GM19438 (cell line): ENCODE data around the gene ETNK2.
"Not testable (repeated sequence)": the region's sequence is repeated elsewhere in the genome, so short reads cannot be mapped to it uniquely, and the experiment has no call there.

Source experiments
- ATAC-seq: cut with Tn5 transposase; IDR thresholded peaks from one replicate; pipeline ENCODE4 v1.9.1; 2021; ENCODE audit warnings: low read depth; ENCODE audit not compliant: unreplicated experiment

The ETNK2 gene

GRCh38 chr1:204102739-204103430 is 49.0 kb downstream of the ETNK2 start:
- ATAC-seq = no peak

- ATAC-seq = no peak
These were observed 49.7 kb downstream of the ETNK2 start for GRCh38 chr1:204102029-204102611.

- not testable (repeated sequence) for ATAC-seq
These were observed 52.1 kb downstream of the ETNK2 start for GRCh38 chr1:204099754-204100153.

GRCh38 chr1:204098683-204099082 is 53.2 kb downstream of the ETNK2 start:
- ATAC-seq = no peak

GRCh38 chr1:204096931-204097330 is 54.9 kb downstream of the ETNK2 start:
- ATAC-seq = no peak

GRCh38 chr1:204094856-204095634 is 56.8 kb downstream of the ETNK2 start:
- no peak for ATAC-seq

GRCh38 chr1:204094313-204094729 is 57.5 kb downstream of the ETNK2 start:
- no peak for ATAC-seq

- no peak for ATAC-seq
These were observed 58.1 kb downstream of the ETNK2 start for GRCh38 chr1:204093781-204094180.

- no peak for ATAC-seq
These were observed 58.5 kb downstream of the ETNK2 start for GRCh38 chr1:204093421-204093717.

GRCh38 chr1:204092632-204093420 is 59.0 kb downstream of the ETNK2 start:
- no peak for ATAC-seq

GRCh38 chr1:204091787-204092312 is 60.0 kb downstream of the ETNK2 start:
- no peak for ATAC-seq

GRCh38 chr1:204091066-204091465 is 60.8 kb downstream of the ETNK2 start:
- no peak for ATAC-seq

GRCh38 chr1:204090132-204090531 is 61.7 kb downstream of the ETNK2 start:
- ATAC-seq = not testable (repeated sequence)

GRCh38 chr1:204089044-204089751 is 62.6 kb downstream of the ETNK2 start:
- no peak for ATAC-seq

- ATAC-seq = no peak
These were observed 63.2 kb downstream of the ETNK2 start for GRCh38 chr1:204088596-204088995.

- ATAC-seq = no peak
These were observed 63.8 kb downstream of the ETNK2 start for GRCh38 chr1:204087893-204088528.

GRCh38 chr1:204087181-204087892 is 64.5 kb downstream of the ETNK2 start:
- ATAC-seq = no peak

- ATAC-seq = no peak
These were observed 66.0 kb downstream of the ETNK2 start for GRCh38 chr1:204085876-204086275.

GRCh38 chr1:204084247-204084772 is 67.5 kb downstream of the ETNK2 start:
- no peak for ATAC-seq
